ENCODE data around the gene TBL2.
"Not testable (repeated sequence)": the region's sequence is repeated elsewhere in the genome, so short reads cannot be mapped to it uniquely, and the experiment has no call there.

The TBL2 gene

DNA sequence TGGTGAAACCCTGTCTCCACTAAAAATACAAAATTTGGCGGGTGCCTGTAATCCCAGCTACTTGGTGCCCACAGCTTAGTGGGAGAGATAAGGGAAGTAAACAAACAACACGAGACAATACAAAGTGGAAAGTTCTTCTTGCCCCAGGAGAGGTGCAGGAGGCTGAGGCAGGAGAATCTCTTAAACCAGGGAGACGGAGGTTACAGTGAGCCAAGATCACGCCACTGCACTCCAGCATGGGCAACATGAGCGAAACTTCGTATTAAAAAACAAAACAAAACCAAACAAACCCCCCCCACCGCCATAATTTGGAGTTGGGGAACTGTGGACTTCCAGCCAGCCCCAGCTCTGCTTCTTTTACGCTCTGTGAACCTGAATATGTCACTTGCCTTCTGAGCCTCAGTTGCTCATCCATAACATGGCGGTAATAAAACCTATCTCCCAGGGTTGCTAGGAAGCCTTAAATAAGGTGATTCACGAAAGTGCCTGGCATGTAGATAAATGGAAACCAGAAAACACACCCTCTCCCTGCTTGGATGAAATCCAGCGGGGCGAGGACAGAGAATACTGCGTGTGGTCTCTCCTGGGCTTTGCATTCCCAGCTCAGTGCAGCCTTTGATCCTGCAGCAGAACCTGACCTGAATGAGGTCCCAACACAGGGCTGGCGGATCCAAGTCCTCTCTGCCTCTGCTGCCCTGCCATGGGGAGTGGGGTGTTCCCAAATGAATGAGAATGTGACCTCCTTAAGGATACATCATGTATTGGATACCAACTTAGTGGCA lies 35.8 kb upstream of the TBL2 start:
- DNase-seq (ENCODE audit: low spot score) = no peak
- TF ChIP-seq, protein P1, sequence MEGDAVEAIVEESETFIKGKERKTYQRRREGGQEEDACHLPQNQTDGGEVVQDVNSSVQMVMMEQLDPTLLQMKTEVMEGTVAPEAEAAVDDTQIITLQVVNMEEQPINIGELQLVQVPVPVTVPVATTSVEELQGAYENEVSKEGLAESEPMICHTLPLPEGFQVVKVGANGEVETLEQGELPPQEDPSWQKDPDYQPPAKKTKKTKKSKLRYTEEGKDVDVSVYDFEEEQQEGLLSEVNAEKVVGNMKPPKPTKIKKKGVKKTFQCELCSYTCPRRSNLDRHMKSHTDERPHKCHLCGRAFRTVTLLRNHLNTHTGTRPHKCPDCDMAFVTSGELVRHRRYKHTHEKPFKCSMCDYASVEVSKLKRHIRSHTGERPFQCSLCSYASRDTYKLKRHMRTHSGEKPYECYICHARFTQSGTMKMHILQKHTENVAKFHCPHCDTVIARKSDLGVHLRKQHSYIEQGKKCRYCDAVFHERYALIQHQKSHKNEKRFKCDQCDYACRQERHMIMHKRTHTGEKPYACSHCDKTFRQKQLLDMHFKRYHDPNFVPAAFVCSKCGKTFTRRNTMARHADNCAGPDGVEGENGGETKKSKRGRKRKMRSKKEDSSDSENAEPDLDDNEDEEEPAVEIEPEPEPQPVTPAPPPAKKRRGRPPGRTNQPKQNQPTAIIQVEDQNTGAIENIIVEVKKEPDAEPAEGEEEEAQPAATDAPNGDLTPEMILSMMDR (IDR thresholded peaks at IDR 0.05; ENCODE audit: extremely low read depth, insufficient read depth, missing control alignments) = no peak
- in situ Hi-C loops (cut with MboI; ENCODE audit: low pct_unique_long_range_greater_than_20kb, low sequenced_read_pairs, unreplicated experiment) = loop anchor here (10.0 to 25.0 kb wide), 2 partner anchors 121 to 248 kb away; partner anchors contain the start of genes ABHD11 and TMEM270

DNA sequence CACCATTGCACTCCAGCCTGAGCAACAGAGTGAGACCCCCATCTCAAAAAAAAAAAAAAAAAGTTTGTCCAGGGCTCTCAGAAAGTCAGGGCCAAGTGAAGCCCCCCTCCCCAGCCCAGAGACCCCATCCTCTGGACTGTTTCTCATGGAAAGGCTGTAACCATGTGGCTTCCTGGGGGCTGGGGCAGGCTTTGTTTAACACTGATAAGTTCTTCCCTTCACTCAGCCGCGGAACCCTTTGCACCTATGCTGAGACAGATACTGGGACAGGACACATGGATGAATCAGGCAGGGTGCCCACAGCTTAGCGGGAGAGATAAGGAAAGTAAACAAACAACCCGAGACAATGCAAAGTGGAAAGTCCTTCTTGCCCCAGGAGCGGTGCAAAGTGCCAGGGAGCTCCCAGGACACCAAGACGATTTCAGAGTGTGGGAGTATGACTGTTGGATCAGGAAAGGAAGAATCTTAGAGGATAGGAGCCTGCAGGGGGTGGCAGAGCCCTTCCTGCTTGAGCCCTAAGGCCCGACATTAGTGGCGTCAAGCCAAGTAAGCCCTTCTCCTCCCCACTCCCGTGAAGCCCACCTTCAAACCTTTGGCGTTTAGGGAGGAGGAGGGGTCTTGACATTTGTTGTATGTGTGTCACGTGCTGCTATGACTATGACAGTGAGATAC lies 34.4 kb upstream of the TBL2 start:
- no peak for DNase-seq (ENCODE audit: low spot score)
- TF ChIP-seq, protein P1 (IDR thresholded peaks at IDR 0.05; ENCODE audit: extremely low read depth, insufficient read depth, missing control alignments) = peak; percentile 10
- in situ Hi-C loops (cut with MboI; ENCODE audit: low pct_unique_long_range_greater_than_20kb, low sequenced_read_pairs, unreplicated experiment) = loop anchor here (10.0 to 25.0 kb wide), 2 partner anchors 122 to 250 kb away; partner anchors contain the start of genes ABHD11 and TMEM270

DNA sequence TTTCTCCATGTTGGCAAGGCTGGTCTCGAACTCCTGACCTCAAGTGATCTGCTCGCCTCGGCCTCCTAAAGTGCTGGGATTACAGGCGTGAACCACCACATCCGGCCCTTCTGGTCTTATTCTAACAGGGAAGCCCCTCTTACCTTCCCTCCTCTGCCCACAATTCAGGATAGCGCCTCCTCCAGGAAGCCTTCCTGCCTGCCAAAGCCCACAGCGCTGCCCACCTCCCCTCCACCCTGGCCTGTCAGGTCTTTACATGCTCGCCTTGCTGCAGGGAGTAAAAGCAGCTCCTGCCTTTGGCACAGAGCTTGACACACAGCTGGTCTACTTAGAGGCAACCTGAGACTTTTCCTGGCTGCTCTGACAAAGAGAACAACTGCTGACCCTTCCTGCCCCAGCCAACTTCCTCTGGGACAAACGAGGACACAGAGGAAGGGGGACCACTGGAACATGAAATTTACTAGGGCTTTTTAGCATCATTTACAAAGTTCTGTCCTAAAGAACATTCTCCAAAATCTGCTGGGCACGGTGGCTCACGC lies 32.7 kb upstream of the TBL2 start:
- DNase-seq (ENCODE audit: low spot score) = no peak
- TF ChIP-seq, protein P1 (IDR thresholded peaks at IDR 0.05; ENCODE audit: extremely low read depth, insufficient read depth, missing control alignments) = no peak
- in situ Hi-C loops (cut with MboI; ENCODE audit: low pct_unique_long_range_greater_than_20kb, low sequenced_read_pairs, unreplicated experiment) = loop anchor here (10.0 to 25.0 kb wide), 2 partner anchors 124 to 251 kb away; partner anchors contain the start of genes ABHD11 and TMEM270

DNA sequence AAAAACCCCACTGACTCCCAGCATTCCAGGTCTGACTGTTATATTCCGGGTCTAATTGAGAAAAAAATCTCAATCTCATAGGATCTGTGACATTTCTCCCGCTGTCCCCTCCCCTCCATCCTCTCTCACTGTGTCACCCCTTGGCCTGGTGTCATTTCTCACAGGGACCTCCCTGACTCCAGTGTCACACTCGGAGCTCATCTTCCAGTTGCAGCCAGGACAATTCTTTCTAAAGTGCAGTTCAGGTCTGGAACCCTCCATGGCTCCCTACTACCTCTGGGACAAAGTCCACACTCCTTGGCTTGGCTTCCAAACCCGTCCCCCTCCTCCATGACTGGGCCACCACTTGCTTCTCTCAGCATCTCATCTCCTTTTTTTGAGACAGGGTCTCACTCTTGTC lies 31.7 kb upstream of the TBL2 start:
- in situ Hi-C loops (cut with MboI; ENCODE audit: low pct_unique_long_range_greater_than_20kb, low sequenced_read_pairs, unreplicated experiment) = loop anchor here (10.0 to 25.0 kb wide), 2 partner anchors 125 to 252 kb away; partner anchors contain the start of genes ABHD11 and TMEM270
- DNase-seq (ENCODE audit: low spot score) = no peak
- TF ChIP-seq, protein P1 (IDR thresholded peaks at IDR 0.05; ENCODE audit: extremely low read depth, insufficient read depth, missing control alignments) = no peak

DNA sequence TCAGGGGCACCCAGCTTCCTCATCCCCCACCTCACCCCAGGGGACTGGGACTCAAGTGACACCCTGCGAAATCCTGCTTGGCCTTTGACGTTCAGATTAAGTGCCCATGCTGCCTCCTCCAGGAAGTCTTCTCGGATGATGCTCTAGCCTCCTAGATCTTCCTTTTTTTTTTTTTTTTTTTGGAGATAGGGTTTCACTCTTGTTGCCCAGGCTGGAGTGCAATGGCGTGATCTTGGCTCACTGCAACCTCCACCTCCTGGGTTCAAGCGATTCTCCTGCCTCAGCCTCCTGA lies 29.3 kb upstream of the TBL2 start:
- in situ Hi-C loops (cut with MboI; ENCODE audit: low pct_unique_long_range_greater_than_20kb, low sequenced_read_pairs, unreplicated experiment) = loop anchor here (25.0 kb wide), 1 partner anchor 255 kb away; the partner anchor contains the start of gene TMEM270
- not testable (repeated sequence) for DNase-seq (ENCODE audit: low spot score)

DNA sequence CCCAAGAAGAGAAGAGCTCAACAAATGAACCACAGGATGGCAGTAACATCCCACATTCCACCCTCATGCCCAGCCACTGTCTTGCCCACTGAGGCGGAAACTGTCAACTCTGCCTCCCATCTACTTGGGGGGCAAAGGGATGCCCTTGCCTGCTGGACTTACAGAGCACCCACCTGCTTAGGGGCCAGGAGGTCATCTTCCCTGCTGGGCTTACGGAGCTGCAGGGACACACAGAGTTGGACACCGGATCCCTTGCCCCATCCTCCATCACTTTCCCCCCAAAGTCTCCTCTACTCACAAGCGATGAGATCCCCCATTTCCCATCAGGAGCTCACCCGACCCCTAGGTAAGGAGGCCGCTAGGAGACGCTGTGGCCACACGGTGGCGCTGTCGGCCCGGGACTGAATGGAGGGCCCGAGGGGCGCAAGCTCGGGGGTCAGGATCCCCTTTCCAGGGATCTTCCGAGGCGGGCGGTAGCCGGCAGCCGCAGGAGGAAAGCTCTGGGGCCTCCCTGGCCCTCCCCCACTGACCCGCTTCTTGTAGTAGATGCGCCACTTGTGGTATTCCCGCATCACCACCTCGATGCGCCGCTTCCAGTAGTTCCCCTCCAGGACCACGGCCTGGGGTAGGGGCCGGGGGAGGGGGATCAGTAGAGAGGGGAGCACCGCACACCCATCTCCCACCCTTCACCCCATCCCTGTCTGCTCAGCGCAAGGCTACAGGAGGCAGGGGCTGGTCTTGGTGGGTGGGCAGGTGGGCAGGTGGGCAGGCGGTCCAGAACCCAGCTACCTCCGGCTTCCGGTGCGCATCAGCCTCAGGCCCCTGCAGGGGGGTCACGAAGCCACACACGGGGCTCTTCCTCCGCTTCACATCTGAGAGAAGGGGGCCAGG lies 28.7 kb upstream of the TBL2 start:
- TF ChIP-seq, protein P1 (IDR thresholded peaks at IDR 0.05; ENCODE audit: extremely low read depth, insufficient read depth, missing control alignments) = peak; percentile 95
- DNase-seq (ENCODE audit: low spot score) = peak; percentile 88
- in situ Hi-C loops (cut with MboI; ENCODE audit: low pct_unique_long_range_greater_than_20kb, low sequenced_read_pairs, unreplicated experiment) = loop anchor here (25.0 kb wide), 1 partner anchor 255 kb away; the partner anchor contains the start of gene TMEM270

All from GM13977 (cell line).